Measurements from ENCODE around the gene SEM1.
"Not testable (repeated sequence)": the region's sequence is repeated elsewhere in the genome, so short reads cannot be mapped to it uniquely, and the experiment has no call there.

SEM1 gene

GRCh38 chr7:96664793-96665192 lies 44.9 kb downstream of the SEM1 start:
- in situ Hi-C loops (cut with HindIII; ENCODE audit: low sequenced_read_pairs) = no loop called here

GRCh38 chr7:96663871-96664445 lies 45.7 kb downstream of the SEM1 start:
- in situ Hi-C loops (cut with HindIII; ENCODE audit: low sequenced_read_pairs) = no loop called here

- in situ Hi-C loops (cut with HindIII; ENCODE audit: low sequenced_read_pairs) = no loop called here
These were observed 46.2 kb downstream of the SEM1 start for GRCh38 chr7:96663457-96663856.

- in situ Hi-C loops (cut with HindIII; ENCODE audit: low sequenced_read_pairs) = not testable (repeated sequence)
These were observed 47.5 kb downstream of the SEM1 start for GRCh38 chr7:96662151-96662550.

- in situ Hi-C loops (cut with HindIII; ENCODE audit: low sequenced_read_pairs) = no loop called here
These were observed 51.6 kb downstream of the SEM1 start for GRCh38 chr7:96658022-96658412.

- in situ Hi-C loops (cut with HindIII; ENCODE audit: low sequenced_read_pairs) = no loop called here
These were observed 52.2 kb downstream of the SEM1 start for GRCh38 chr7:96657347-96658021.

- in situ Hi-C loops (cut with HindIII; ENCODE audit: low sequenced_read_pairs) = no loop called here
These were observed 53.7 kb downstream of the SEM1 start for GRCh38 chr7:96655956-96656355.

- in situ Hi-C loops (cut with HindIII; ENCODE audit: low sequenced_read_pairs) = loop anchor here (5.0 kb wide), 1 partner anchor 63 kb away; no protein-coding TSS in a partner anchor
These were observed 54.9 kb downstream of the SEM1 start for GRCh38 chr7:96654630-96655188.

GRCh38 chr7:96649981-96650380 lies 59.7 kb downstream of the SEM1 start:
- in situ Hi-C loops (cut with HindIII; ENCODE audit: low sequenced_read_pairs) = loop anchor here (5.0 kb wide), 1 partner anchor 67 kb away; no protein-coding TSS in a partner anchor

GRCh38 chr7:96648784-96649183 lies 60.9 kb downstream of the SEM1 start:
- in situ Hi-C loops (cut with HindIII; ENCODE audit: low sequenced_read_pairs) = no loop called here

- in situ Hi-C loops (cut with HindIII; ENCODE audit: low sequenced_read_pairs) = no loop called here
These were observed 61.9 kb downstream of the SEM1 start for GRCh38 chr7:96647733-96648132.

GRCh38 chr7:96645084-96645483 lies 64.6 kb downstream of the SEM1 start:
- in situ Hi-C loops (cut with HindIII; ENCODE audit: low sequenced_read_pairs) = no loop called here

- in situ Hi-C loops (cut with HindIII; ENCODE audit: low sequenced_read_pairs) = not testable (repeated sequence)
These were observed 66.2 kb downstream of the SEM1 start for GRCh38 chr7:96643436-96643835.

GRCh38 chr7:96640054-96640453 lies 69.6 kb downstream of the SEM1 start:
- in situ Hi-C loops (cut with HindIII; ENCODE audit: low sequenced_read_pairs) = no loop called here

Data from endothelial cell of hepatic sinusoid (primary cell).